ENCODE measurements around the gene C2.
A peak's percentile ranks its signal among the peaks of the same experiment; 100 is the strongest.

C2 gene

GRCh38 chr6:31900917-31901414 is 26.6 kb upstream of the C2 start:
- peak; percentile 27 for DNase-seq
- H3K9me3 Mint-ChIP-seq, result no peaks in the 10 kb centered on the region
- TF ChIP-seq CTCF (IDR thresholded peaks at IDR 0.05), result no peak
- H3K27ac Mint-ChIP-seq, result no peak overlapping the region
- peaks cover 3% of the 10 kb centered on the region for H3K27me3 Mint-ChIP-seq (ENCODE audit: low read depth, poor library complexity)
- peaks cover 4% of the 10 kb centered on the region for H3K36me3 Mint-ChIP-seq (ENCODE audit: low read depth)
- peak overlapping the region; percentile 74 for H3K4me3 Mint-ChIP-seq
- peaks cover 46% of the 10 kb centered on the region for H3K4me1 Mint-ChIP-seq

GRCh38 chr6:31901415-31901952 is 26.0 kb upstream of the C2 start:
- peaks cover 46% of the 10 kb centered on the region for H3K4me1 Mint-ChIP-seq
- no peak overlapping the region for H3K27ac Mint-ChIP-seq
- H3K9me3 Mint-ChIP-seq, result no peaks in the 10 kb centered on the region
- DNase-seq, result no peak
- peaks cover 3% of the 10 kb centered on the region for H3K27me3 Mint-ChIP-seq (ENCODE audit: low read depth, poor library complexity)
- TF ChIP-seq CTCF (IDR thresholded peaks at IDR 0.05), result no peak
- no peaks in the 10 kb centered on the region for H3K36me3 Mint-ChIP-seq (ENCODE audit: low read depth)
- peak overlapping the region; percentile 74 for H3K4me3 Mint-ChIP-seq

- H3K36me3 Mint-ChIP-seq (ENCODE audit: low read depth), result no peaks in the 10 kb centered on the region
Observed at GRCh38 chr6:31901953-31902643, 25.4 kb upstream of the C2 start, which contains the start of gene ZBTB12. TSS of gene ZBTB12 (minus strand) at chr6:31902086. CDS start at chr6:31901305, 781 bp downstream.

GRCh38 chr6:31903957-31904356 is 23.6 kb upstream of the C2 start:
- peak overlapping the region; percentile 19 for H3K4me3 Mint-ChIP-seq
- no peak overlapping the region for H3K27ac Mint-ChIP-seq
- no peaks in the 10 kb centered on the region for H3K9me3 Mint-ChIP-seq
- no peaks in the 10 kb centered on the region for H3K36me3 Mint-ChIP-seq (ENCODE audit: low read depth)
- no peak for DNase-seq
- no peak for TF ChIP-seq CTCF (IDR thresholded peaks at IDR 0.05)
- H3K27me3 Mint-ChIP-seq (ENCODE audit: low read depth, poor library complexity), result peaks cover 3% of the 10 kb centered on the region
- H3K4me1 Mint-ChIP-seq, result peaks cover 40% of the 10 kb centered on the region

More at GRCh38 chr6:31901953-31902643, 25.4 kb upstream of the C2 start, which contains the start of gene ZBTB12:
- Mint-ChIP-seq H3K4me1 (peaks cover 46% of the 10 kb centered on the region), H3K27ac (peak within 1 kb of the TSS; percentile 7), H3K9me3 (no peaks in the 10 kb centered on the region), H3K4me3 (peak within 1 kb of the TSS; percentile 85), H3K27me3 (ENCODE audit: low read depth, poor library complexity) (peaks cover 3% of the 10 kb centered on the region)
- DNase-seq, result peak; percentile 94
- TF ChIP-seq CTCF (IDR thresholded peaks at IDR 0.05), result no peak

- no peak for DNase-seq
- Mint-ChIP-seq H3K4me1 (peaks cover 30% of the 10 kb centered on the region), H3K27ac (no peak overlapping the region), H3K9me3 (no peaks in the 10 kb centered on the region), H3K36me3 (ENCODE audit: low read depth) (no peaks in the 10 kb centered on the region), H3K27me3 (ENCODE audit: low read depth, poor library complexity) (peaks cover under 1% of the 10 kb centered on the region), H3K4me3 (no peak overlapping the region)
- no peak for TF ChIP-seq CTCF (IDR thresholded peaks at IDR 0.05)
Observed at GRCh38 chr6:31905041-31905440, 22.5 kb upstream of the C2 start.
